Measurements from ENCODE around the gene TPRX1. TPM values are rescaled to one million over a fixed set of nuclear protein-coding genes. Genes with fewer than 3 reads are reported as not detected.
"Not testable (repeated sequence)": the region's sequence is repeated elsewhere in the genome, so short reads cannot be mapped to it uniquely, and the experiment has no call there.

Gene TPRX1
- total RNA-seq, 1 experiment from 2014 or later: not detected

- not testable (repeated sequence) for DNase-seq (ENCODE audit: extremely low read depth, low read depth)
These were observed 33.1 kb downstream of the TPRX1 start for GRCh38 chr19:47771291-47771690.

- DNase-seq (ENCODE audit: extremely low read depth, low read depth): no peak
These were observed 34.8 kb downstream of the TPRX1 start for GRCh38 chr19:47769534-47769933.

GRCh38 chr19:47768604-47769003, 35.7 kb downstream of the TPRX1 start:
- DNase-seq (ENCODE audit: extremely low read depth, low read depth): no peak

- no peak for DNase-seq (ENCODE audit: extremely low read depth, low read depth)
These were observed 37.0 kb downstream of the TPRX1 start for GRCh38 chr19:47767349-47767748.

GRCh38 chr19:47766670-47767069, 37.7 kb downstream of the TPRX1 start:
- no peak for DNase-seq (ENCODE audit: extremely low read depth, low read depth)

- no peak for DNase-seq (ENCODE audit: extremely low read depth, low read depth)
These were observed 38.1 kb downstream of the TPRX1 start for GRCh38 chr19:47766359-47766620.

GRCh38 chr19:47765523-47766358, 38.6 kb downstream of the TPRX1 start:
- peak; percentile 24 for DNase-seq (ENCODE audit: extremely low read depth, low read depth)

GRCh38 chr19:47764705-47765104, 39.6 kb downstream of the TPRX1 start:
- not testable (repeated sequence) for DNase-seq (ENCODE audit: extremely low read depth, low read depth)

- DNase-seq (ENCODE audit: extremely low read depth, low read depth): no peak
These were observed 41.6 kb downstream of the TPRX1 start for GRCh38 chr19:47762615-47763308.

- no peak for DNase-seq (ENCODE audit: extremely low read depth, low read depth)
These were observed 42.2 kb downstream of the TPRX1 start for GRCh38 chr19:47762151-47762550.

GRCh38 chr19:47761566-47761965, 42.8 kb downstream of the TPRX1 start:
- DNase-seq (ENCODE audit: extremely low read depth, low read depth): no peak

- no peak for DNase-seq (ENCODE audit: extremely low read depth, low read depth)
These were observed 43.7 kb downstream of the TPRX1 start for GRCh38 chr19:47760632-47760999.

GRCh38 chr19:47758443-47758804, 45.9 kb downstream of the TPRX1 start:
- DNase-seq (ENCODE audit: extremely low read depth, low read depth): no peak

GRCh38 chr19:47757617-47758442, 46.5 kb downstream of the TPRX1 start:
- DNase-seq (ENCODE audit: extremely low read depth, low read depth): no peak

GRCh38 chr19:47756953-47757608, 47.3 kb downstream of the TPRX1 start:
- DNase-seq (ENCODE audit: extremely low read depth, low read depth): no peak

- no peak for DNase-seq (ENCODE audit: extremely low read depth, low read depth)
These were observed 47.8 kb downstream of the TPRX1 start for GRCh38 chr19:47756627-47756929.

- no peak for DNase-seq (ENCODE audit: extremely low read depth, low read depth)
These were observed 48.4 kb downstream of the TPRX1 start for GRCh38 chr19:47755762-47756626.

- DNase-seq (ENCODE audit: extremely low read depth, low read depth): no peak
These were observed 49.1 kb downstream of the TPRX1 start for GRCh38 chr19:47755065-47755761.

GRCh38 chr19:47754206-47755064, 49.9 kb downstream of the TPRX1 start:
- no peak for DNase-seq (ENCODE audit: extremely low read depth, low read depth)

All from NCI-H460 (cell line).